ENCODE results near the gene PPEF2.
"Not testable (repeated sequence)": the region's sequence is repeated elsewhere in the genome, so short reads cannot be mapped to it uniquely, and the experiment has no call there.

Gene PPEF2, protein sequence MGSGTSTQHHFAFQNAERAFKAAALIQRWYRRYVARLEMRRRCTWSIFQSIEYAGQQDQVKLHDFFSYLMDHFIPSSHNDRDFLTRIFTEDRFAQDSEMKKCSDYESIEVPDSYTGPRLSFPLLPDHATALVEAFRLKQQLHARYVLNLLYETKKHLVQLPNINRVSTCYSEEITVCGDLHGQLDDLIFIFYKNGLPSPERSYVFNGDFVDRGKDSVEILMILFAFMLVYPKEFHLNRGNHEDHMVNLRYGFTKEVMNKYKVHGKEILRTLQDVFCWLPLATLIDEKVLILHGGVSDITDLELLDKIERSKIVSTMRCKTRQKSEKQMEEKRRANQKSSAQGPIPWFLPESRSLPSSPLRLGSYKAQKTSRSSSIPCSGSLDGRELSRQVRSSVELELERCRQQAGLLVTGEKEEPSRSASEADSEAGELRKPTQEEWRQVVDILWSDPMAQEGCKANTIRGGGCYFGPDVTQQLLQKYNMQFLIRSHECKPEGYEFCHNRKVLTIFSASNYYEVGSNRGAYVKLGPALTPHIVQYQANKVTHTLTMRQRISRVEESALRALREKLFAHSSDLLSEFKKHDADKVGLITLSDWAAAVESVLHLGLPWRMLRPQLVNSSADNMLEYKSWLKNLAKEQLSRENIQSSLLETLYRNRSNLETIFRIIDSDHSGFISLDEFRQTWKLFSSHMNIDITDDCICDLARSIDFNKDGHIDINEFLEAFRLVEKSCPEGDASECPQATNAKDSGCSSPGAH

DNA sequence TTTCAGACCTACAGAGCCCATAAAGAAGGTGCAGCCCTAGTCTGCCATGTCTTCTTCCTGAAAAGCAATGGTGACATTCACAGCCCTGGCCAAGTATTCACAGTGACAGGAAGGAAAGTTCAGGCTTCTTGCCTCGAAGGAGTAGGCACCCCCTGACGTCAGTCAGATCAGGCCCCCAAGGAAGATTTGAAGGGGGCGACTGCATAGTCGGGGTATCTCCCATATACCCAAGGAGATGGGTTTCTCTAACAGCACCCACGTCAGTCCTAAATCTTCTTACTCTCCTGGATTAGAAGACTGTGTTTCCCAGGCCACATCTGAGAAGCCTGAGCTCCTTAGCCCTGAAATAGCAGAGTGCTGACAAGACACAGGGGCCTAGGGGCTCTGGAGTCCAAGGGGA is at the start of gene PPEF2:
PPEF2 (minus strand) TSS at position 101 of the 400 bp plus-strand sequence. CDS start 6,127 bp downstream, outside the sequence.
- no peak for DNase-seq

DNA sequence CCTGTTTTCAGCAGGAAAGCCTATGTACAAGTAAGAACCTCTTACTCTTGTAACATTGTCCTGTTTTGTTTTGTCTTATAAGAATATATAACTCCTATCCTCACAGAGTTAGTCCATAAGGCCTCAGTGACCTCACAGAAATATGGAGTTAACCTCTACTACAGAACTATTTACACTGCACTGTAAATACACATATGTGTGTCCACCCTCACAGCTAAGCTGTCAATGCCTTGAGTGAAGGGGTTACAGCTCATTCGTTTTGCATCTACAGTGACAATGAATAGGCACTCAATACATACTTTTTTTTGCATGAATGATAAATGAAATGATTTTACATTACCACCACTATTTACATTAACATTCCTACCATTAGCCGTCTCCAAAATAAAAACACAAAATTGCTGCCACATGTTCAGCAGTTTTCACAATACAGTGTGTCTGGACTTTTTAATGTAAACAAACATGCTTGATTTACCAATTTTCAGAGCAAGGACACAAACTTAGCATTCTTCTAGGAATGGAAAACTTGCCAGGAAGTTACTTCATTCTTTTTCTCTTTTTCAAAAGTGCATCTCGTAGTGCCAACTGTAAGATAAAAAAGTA is 48.1 kb upstream of the PPEF2 start:
- DNase-seq, result no peak

DNA sequence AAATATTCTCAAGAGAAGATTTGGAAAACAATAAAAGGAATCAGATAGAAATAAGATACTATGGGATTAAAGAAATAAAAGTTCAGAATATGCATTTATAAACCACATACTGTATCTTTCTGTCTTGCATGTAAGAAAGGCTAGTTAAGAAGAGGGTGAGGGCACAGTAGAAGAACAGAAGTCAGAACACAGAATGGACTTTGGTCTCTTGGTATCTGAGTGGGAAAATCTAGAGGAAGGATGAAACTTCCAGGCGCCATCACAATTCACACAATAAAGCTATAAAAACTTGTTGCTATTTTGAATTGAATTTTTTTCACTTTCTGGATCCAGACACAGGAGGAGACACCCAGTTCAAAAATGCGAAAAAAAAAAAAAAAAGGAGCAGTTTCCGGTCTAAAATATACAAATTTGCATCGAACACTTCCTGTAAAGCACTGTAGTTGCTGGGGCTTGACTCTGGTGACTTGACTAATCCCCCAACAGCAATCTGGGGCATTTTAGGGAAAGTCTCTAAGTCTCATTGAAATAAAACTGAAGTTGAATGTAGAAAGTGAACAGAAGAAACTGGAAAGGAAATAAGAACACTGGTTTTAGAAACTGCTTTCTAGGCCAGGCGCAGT is 46.7 kb upstream of the PPEF2 start:
- DNase-seq, result no peak

DNA sequence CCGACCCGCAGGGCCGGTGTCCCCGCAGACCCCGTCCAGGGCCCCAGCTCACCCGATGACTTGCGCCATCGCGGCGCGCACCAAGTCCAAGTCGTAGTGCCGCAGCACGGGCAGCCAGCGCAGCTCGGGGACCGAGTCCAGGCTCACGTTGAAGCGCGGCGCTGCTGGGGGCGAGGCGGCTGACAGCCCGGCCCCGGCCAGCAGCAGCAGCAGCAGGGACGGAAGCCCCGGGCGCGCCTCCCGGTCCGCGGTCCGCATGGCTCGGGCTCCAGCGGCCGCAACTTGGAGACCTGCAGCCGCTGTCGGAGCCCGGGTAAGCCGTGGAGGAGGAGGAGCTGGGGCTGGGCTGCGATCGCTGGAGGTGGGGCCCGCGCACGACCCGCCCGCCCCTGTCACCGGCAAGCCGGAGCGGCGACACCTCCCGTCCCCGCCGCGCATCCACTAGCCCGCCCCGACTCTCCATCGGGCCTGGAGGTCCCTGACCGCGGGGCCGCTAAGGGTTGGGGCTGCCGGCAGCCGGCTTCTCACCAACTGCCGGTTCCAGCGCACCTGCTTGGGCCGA is 38.5 kb upstream of the PPEF2 start, which contains the start of gene NAAA:
NAAA (minus strand) TSS at position 322 of the 562 bp plus-strand sequence; CDS start at position 258, 64 bp downstream.
- peak; percentile 89 for DNase-seq

DNA sequence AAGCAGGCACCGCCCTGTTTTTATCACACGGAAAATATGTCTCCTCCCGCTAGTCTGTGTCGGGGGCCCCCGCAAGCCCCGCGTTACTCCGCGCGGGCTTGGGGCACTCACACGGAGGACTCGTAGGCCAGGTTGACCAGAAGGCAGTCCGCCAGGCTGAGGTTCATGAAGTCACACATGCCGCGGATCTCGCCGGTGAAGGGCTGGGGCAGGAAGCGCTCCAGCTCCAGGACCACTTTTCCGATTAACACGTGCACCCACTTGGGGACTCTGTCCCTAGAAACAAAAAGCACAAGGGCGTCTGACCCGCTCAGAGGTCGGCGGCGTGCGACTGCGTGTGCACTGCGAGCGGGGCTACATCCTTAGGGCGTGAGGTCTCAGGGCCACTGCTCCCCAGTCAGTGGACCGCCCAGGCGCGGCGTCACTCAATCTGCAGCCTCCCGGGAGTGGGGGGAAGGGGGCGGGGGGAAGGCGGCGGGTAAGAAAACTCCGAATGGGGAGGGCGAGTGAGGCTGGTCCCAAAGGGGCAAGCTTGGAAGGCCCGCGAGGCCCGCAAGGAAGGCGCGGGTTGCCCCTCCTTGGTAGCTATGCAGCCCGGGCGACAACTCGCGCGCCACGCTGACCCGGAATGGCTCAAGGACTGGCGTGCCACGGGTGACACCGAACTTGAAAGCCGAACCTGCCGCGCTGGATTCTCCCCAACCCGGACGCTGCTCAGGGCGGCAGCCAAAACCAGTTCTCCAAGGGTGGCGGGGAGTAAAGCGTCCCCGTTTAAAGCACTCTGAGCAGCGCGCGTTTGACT is 37.8 kb upstream of the PPEF2 start:
- peak; percentile 81 for DNase-seq

DNA sequence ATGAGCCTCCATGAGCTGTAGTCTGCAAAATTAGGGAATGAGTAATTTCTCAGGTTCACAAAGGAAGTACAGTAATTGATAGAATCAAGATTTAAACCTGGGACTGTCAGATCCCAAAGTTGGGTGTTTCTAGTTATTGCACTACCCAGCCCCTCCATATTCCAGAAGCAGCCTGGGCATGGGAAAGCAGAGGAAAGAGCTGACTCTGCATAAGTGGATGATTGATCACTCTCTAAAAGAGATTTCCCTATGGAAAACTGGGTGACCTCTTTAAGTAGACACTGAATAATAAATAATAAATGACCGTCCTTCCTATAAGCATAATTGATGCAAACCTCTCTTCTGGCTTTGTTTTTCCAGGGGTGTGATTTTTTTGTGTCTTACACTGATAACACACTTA is 33.4 kb upstream of the PPEF2 start:
- no peak for DNase-seq

DNA sequence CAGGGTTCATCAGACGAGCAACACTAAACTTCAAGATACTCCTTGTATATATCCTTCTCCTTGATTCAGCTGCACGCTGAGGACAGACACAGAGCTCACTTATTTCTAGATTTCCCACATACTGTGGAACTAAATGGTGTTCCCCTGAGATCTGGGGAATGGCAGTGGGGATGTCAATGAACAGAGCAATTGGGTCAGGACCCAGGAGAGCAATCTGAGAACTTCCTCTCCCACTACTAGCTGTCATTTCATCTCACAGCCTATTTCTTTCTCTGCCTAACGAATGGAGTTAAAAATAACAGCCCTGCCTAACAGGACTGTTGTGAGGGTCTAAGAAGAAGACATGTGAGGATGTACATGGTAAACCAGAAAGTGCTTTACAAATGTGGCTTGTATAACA is 27.9 kb upstream of the PPEF2 start:
- DNase-seq, result no peak

DNA sequence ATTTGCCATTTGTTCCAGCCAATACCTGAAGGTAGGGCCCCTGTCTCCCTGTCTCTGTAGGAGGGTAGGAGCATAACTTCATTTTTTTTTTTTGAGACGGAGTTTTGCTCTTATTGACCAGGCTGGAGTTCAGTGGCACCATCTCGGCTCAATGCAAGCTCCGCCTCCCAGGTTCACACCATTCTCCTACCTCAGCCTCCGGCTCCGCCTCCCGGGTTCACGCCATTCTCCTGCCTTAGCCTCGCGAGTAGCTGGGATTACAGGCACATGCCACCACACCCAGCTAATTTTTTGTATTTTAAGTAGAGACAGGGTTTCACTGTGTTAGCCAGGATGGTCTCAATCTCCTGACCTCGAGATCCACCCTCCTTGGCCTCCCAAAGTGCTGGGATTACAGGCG is 22.7 kb upstream of the PPEF2 start:
- DNase-seq, result not testable (repeated sequence)

DNA sequence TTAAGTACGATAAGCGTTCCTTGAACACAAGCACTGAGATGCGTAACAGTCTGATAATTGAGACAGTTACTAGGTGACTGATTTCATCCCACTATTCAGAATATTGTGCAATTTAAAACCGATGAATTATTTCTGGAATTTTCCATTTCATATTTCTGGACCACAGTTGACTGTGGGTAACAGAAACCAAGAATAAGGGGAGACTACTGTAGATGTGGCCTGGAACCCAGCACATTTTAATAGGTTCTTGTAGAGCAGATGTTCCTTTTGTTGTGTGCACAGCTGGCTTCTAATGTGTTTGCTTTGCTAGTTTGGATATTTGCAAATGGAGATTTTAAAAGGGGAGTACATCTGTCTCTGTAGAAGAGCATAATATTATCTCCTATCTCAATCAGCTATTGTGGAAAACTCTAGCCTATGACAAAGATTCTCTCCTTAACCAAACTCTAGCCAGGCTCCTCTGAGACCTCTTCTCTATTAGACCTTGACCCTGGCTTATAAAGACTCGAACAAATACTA is 22.1 kb upstream of the PPEF2 start:
- DNase-seq, result no peak

DNA sequence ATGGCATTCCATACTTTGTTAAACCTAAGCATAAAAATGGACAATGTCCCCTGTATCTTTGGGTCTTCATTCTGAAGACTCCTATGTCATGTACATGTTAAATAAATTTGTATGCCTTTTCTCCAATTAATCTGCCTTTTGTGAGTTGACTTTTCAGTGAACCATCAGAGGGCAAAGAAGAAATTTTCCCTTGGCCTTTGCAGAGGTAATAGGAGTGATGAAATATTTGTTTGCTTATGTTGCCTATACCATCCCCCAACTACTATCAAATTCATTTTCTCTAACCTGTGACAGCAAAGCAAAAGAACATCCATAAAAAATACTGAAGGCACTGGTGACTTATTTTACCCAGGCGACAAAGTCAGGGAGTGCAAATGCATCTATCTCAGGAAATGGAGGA is 20.3 kb upstream of the PPEF2 start:
- DNase-seq, result no peak

DNA sequence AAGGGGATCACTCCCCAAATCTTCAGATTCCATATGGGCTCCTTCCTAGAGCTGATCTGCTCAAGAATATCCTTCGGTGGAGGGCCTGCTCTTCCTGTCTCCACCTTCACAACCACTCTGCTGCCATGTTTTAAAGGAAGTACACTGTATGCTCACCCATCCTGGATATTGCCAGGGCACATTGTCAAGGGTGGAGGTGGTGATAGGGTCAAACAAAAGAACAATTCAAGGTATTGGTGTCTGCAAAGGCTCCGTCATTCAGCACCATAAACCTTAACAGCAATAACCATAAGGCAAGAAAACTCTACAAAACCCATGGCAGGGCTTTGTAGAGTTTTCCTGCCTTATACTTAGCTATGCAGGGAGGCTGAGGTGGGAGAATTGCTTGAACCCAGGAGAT is 19.7 kb upstream of the PPEF2 start:
- DNase-seq, result no peak

DNA sequence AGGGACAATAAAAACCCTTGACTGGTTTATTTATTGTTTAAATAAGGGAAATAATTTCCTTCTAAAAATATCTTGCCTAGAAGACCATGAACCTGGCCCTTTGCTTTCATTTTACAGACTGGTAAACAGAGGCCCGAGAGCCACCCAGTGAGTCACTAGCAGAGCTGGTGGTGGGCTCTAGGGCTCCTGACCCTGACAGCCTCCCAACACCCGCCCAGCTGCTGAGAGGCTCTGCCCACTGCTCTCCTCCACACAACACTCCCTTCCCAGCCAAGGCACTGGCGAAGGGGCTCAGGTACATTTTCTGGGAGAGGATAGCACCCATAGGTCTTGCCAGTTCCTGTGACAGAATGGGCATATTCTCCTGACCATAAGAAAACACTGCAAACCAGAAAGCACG is 18.1 kb upstream of the PPEF2 start:
- DNase-seq, result no peak

DNA sequence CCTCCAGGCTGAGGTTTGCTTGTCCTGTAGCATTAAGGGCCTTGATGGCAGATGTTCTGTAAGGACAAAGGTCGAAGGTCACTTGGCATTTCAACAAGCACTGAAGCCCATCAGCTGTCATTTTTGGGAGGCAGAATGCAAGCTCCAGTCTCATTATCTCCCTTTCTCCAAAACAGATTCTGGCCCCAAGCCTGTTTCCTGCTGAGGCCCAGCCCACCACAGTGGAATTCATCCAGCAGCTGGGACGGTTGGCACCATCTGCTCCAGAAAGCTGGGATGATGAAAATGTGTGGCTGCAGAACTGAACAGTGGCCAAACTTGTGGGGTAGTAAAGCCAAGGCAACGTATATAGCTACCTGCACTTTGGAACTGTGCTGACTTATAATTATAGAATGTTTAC is 17.7 kb upstream of the PPEF2 start:
- no peak for DNase-seq

DNA sequence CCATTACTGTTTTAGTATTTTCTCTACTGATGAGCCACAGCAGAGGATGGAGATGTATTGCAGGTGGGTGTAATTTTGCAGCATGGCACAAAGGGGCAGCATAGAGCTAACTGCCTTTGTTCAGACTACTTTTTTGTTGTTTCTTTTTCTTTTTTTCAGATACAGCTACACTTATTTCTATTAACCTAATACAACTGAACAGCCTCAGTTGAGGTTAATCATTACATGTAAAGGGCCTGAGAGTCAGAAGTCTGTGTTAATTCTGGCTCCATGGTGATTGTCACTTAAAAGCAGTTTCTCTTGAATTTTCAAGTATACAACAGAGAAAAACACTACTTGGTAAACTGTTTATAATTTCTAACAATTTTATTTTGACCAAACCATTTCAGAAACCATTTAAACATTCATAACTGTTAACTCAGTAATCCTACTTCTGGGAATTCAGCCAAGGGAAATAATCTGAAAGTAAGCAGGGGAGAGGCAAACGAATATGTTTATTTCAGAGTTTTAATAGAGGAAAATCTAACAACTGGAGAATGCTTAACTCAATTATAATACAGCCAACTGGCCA is 13.9 kb upstream of the PPEF2 start:
- peak; percentile 44 for DNase-seq

DNA sequence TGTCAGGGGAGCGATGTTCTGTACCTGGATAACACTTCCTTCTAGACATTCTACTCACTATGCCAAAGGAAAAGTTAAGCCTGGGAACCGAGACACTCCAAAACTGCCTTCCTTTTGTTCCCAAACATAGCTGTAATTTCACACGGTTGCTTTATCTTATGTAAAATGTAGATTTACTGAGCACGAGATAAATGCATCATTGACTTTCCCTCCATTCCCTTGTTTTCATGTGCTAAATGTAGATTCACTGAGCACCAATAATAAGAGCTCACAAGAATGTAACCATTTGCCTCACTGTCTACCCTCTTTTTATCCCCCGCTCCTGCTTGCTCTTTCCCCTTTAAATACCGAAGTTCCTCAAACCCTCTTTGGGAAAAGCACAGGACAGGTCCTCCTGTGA is 10.7 kb upstream of the PPEF2 start:
- DNase-seq, result no peak

DNA sequence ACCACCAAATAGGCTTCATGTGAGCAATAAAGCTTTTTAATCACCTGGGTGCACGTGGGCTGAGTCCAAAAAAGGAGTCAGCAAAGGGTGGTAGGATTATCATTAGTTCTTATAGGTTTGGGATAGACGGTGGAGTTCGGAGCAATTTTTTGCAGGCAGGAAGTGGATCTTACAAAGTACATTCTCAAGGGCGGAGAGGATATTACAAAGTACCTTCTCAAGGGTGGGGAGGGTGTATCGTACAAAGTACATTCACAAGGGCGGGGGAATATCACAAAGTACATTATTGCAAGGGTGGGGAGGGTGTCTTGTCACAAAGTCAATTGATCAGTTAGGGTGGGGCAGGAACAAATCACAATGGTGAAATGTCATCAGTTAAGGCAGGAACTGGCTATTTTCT is 8.6 kb upstream of the PPEF2 start:
- not testable (repeated sequence) for DNase-seq

DNA sequence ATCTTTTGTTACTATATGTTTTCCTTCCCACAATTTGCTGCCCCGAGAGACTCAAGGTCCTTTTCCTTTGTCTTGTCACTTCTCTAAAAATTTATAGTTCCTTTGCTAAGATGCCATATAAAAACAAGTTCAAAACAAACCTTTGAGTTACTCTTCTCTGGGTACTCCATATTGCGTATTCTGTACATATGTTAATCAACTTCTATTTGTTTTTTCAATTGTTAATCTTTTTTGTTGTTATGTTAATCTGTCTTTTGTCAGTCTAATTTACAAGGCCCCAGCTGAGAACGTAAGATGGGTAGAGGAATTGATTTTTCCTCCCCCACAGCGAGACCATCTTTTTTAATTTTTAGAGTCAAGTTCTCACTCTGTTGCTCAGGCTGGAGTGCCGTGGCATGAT is 7.2 kb upstream of the PPEF2 start:
- no peak for DNase-seq

DNA sequence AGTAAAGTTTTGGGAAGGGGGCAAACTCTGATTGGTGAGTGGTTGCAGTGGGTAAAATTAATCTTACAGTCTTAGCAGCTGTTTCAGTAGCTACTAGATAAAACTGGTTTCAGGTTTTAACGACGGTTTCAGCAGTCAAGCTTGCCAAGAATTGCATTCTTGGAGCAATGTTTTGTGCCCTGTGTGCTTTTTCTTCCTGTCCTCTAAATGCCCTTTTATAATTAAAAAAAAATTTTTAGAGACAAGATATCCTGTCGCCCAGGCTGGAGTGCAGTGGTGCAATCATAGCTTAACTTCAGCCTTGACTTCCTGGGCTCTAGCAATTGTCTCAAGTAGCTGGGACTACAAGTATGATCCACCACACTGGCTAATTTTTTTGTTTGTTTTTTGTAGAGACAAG is 6.3 kb upstream of the PPEF2 start:
- DNase-seq, result no peak

DNA sequence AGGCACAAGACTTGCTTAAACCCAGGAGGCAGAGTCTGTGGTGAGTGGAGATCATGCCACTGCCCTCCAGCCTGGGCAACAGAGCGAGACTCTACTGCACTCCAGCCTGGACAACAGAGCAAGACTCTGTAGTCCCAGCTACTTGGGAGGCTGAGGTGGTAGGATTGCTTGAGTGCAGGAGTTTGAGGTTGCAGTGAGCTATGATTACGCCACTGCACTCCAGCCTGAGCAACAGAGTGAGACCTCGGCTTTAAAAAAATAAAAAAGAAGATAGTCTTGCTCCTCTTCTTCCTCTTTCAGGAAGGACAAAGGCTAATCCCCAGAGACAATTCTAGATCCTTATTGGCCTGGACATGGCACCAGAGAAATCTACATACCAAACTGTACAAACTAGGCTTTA is 5.7 kb upstream of the PPEF2 start:
- no peak for DNase-seq

DNA sequence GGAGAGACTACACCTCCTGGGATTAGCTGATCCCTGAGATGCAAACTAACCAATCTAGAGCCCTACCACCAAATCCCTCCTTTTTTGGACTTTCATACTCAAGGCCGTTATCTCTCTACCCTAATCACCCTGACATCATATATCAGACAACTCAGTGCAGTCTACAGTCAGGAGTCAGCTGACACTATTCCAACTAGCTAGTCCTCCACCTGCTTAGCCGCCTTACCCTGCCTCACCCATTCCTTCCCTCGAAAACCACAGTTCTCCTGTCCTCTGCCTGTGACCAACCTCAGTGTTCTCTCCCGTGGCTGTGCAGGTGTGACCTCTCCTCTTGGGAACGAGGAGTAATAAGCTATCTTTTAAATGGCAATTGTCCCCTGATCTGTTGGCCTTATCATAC is 1.8 kb upstream of the PPEF2 start:
- DNase-seq, result no peak

DNA sequence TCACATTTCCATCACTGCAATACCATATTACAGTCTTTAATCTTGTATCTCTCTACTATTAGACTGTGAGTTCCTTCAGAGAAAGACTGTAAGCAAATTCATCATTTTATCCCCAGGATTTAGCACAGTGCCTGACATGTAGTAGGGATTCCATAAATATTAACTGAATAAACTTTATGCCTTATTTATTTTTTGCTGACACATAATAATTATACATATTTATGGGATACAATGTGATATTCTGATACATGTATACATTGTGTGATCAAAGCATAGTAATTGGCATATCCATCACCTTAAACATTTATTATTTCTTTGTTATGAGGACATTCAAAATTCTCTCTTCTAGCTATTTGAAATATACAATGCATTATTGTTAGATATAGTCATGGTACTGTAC is 3.7 kb downstream of the PPEF2 start:
- DNase-seq, result no peak
